GM23248 (cell line): ENCODE data around the gene TLE1. TPM values are rescaled to one million over a fixed set of nuclear protein-coding genes. Genes with fewer than 3 reads are reported as not detected.

Source experiments
- DNase-seq: peaks from one replicate; pipeline ENCODE4 v3.0.0-alpha.2; 2015
- H2AFZ ChIP-seq: fragments of 200-600 bp; sonication (generic); 2 replicates; pipeline ENCODE4 v1.6.1; 2016; ENCODE audit warnings: antibody characterized with exemption
- H3F3A ChIP-seq: fragments of 200-600 bp; sonication (generic); 2 replicates; pipeline ENCODE4 v1.6.1; 2016; ENCODE audit warnings: mild to moderate bottlenecking, antibody characterized with exemption, mixed run types; ENCODE audit not compliant: insufficient read depth
- H3K27ac ChIP-seq: fragments of 200-600 bp; sonication (generic); 2 replicates; pipeline ENCODE4 v1.5.1; 2016; ENCODE audit warnings: mild to moderate bottlenecking
- H3K27me3 ChIP-seq: fragments of 200-600 bp; sonication (generic); replicated peaks from 2 replicates; pipeline ENCODE4 v1.6.1; 2016; ENCODE audit warnings: mild to moderate bottlenecking; ENCODE audit not compliant: insufficient read depth
- H3K36me3 ChIP-seq: fragments of 200-600 bp; sonication (generic); 2 replicates; pipeline ENCODE4 v1.6.1; 2016; ENCODE audit warnings: low read depth, mild to moderate bottlenecking
- H3K4me1 ChIP-seq: fragments of 200-600 bp; sonication (generic); 2 replicates; pipeline ENCODE4 v1.6.1; 2016; ENCODE audit warnings: mild to moderate bottlenecking; ENCODE audit not compliant: insufficient read depth
- H3K4me2 ChIP-seq: fragments of 200-600 bp; sonication (generic); one replicate; pipeline ENCODE4 v1.6.1; 2016; ENCODE audit warnings: mild to moderate bottlenecking; ENCODE audit not compliant: unreplicated experiment
- H3K4me3 ChIP-seq: fragments of 200-600 bp; sonication (generic); 2 replicates; pipeline ENCODE4 v1.5.1; 2016; ENCODE audit warnings: mild to moderate bottlenecking
- H3K79me2 ChIP-seq: fragments of 200-600 bp; sonication (generic); 2 replicates; pipeline ENCODE4 v1.6.1; 2016; ENCODE audit warnings: mild to moderate bottlenecking; ENCODE audit not compliant: insufficient read depth
- H3K9ac ChIP-seq: fragments of 200-600 bp; sonication (generic); 2 replicates; pipeline ENCODE4 v1.6.1; 2016; ENCODE audit warnings: mild to moderate bottlenecking
- H3K9me2 ChIP-seq: fragments of 200-600 bp; sonication (generic); 2 replicates; pipeline ENCODE4 v1.6.1; 2016; ENCODE audit warnings: mixed run types, mild to moderate bottlenecking, moderate library complexity; ENCODE audit not compliant: insufficient read depth
- H3K9me3 ChIP-seq: fragments of 200-600 bp; sonication (generic); one replicate; pipeline ENCODE4 v1.6.1; 2017; ENCODE audit warnings: low read depth
- H4K20me1 ChIP-seq: fragments of 200-600 bp; sonication (generic); 2 replicates; pipeline ENCODE4 v1.6.0; 2016; ENCODE audit not compliant: insufficient read depth
- EZH2 ChIP-seq: fragments of 200-600 bp; sonication (generic); IDR thresholded peaks from 2 replicates; pipeline ENCODE4 v1.6.1; 2018; ENCODE audit warnings: antibody characterized with exemption, mild to moderate bottlenecking; ENCODE audit not compliant: insufficient read depth, poor library complexity, severe bottlenecking
- EZH2phosphoT487 ChIP-seq: fragments of 200-600 bp; sonication (generic); IDR thresholded peaks from 2 replicates; pipeline ENCODE4 v1.6.1; 2018; ENCODE audit warnings: antibody characterized with exemption, moderate library complexity, mild to moderate bottlenecking, low read depth; ENCODE audit not compliant: insufficient read depth
- WGBS, 2 experiments: methylation state at CpG; one replicate each; pipeline ENCODE4 v1.1.6; 2015 to 2017; ENCODE audit warnings: low lambda C conversion rate in 2 of 2, low coverage in 1 of 2; ENCODE audit errors: missing lambda C conversion rate in 2 of 2; 5-methylcytosine and 5-hydroxymethylcytosine counted together
- in situ Hi-C: fragments of 300-500 bp; cut with MboI; formaldehyde crosslinking; loops from 2 replicates; pipeline ENCODE4 v1.15.0; 2020
- polyA plus RNA-seq: library from polyadenylated mRNA; unstranded; fragments of >200 nt; fragmentation: Nextera tagmentation; extraction: Ambion mirVana; gene quantifications from 2 replicates; pipeline ENCODE4 v1.2.1, GENCODE V29; 2016
- total RNA-seq: library from RNA; depleted of rRNA; stranded (reverse); fragments of >200 nt; shearing (Covaris generic); gene quantifications from 2 replicates; pipeline ENCODE4 v1.2.3, GENCODE V29; 2014

TLE1 gene
- total and polyA plus RNA-seq, 2 experiments from 2014 or later, result 6.4 to 14.4 TPM

DNA sequence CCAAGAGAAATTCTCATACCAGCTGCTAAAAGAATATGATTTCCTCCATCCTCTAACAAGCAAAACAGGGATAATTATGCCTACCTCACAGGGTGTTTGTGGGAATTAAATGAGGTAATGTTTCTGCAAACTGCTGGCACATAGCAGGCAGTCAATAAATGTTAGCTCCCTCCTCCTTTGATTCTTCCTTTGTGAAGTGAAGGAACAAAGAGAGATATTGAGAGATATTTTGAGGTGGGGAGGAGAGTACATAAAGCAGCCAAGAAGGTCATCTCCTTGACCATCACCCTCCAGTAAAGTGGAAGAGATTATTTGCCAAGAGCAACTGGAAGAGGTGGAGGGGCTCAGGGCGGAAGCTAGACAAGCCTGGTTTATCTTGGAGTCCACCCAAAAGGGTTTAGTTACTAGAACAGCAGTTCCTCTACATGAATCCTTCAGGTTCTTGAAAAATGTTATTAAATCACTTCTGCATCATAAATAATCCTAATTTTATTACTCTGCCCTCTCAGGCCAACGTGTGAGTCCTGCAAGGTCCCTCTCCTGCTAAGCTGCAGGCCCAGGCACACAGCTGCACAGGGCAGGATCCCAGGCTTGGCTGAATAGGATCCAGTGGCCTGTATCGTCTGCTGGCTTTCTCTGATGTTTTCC, 35.0 kb upstream of the TLE1 start:
- 0 out of 2 replicates have a peak, but pooled peaks cover 4% of the 10 kb centered on the region for H3K27me3 ChIP-seq
- H3K79me2 ChIP-seq, result no peaks in the 10 kb centered on the region
- H3K4me3 ChIP-seq, result no peak overlapping the region
- no peaks in the 10 kb centered on the region for H3K4me1 ChIP-seq
- H2AFZ ChIP-seq, result no peak overlapping the region
- no peak overlapping the region for H3K27ac ChIP-seq
- no peak for TF ChIP-seq EZH2
- no peak for TF ChIP-seq EZH2phosphoT487
- H4K20me1 ChIP-seq, result no peaks in the 10 kb centered on the region
- H3K9me3 ChIP-seq, result no peaks in the 10 kb centered on the region
- in situ Hi-C loops, result no loop called here
- H3F3A ChIP-seq, result no peaks in the 10 kb centered on the region
- no peak overlapping the region for H3K9ac ChIP-seq
- DNase-seq, result no peak
- WGBS, 2 experiments, result 46 to 53% methylated on average over 3 of the region's 3 CpGs
- H3K9me2 ChIP-seq, result no peaks in the 10 kb centered on the region
- H3K36me3 ChIP-seq, result no peaks in the 10 kb centered on the region
- H3K4me2 ChIP-seq, result no peak overlapping the region

DNA sequence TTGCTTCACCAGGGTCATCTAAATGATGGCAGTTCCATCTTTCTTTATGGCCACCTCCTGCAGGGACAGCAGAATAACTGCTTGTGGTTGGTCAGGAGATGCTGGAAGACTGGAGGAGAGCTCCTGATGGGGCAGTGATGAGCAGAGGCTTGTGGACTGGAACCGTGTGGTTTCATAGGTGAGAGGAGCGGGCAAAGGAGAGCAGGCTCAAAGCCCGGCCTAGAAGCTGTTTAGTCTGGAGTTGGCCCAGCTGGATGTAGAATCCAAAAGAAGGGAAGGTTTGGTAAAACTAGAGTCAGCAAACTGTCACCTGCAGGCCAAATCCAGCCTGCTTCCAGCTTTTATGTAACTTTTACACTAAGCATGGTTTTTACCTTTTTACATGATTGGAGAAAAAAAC, 32.9 kb upstream of the TLE1 start:
- H3K36me3 ChIP-seq, result no peaks in the 10 kb centered on the region
- 79 to 83% methylated on average over 3 of the region's 3 CpGs for WGBS, 2 experiments
- no peaks in the 10 kb centered on the region for H3K9me2 ChIP-seq
- H3F3A ChIP-seq, result no peaks in the 10 kb centered on the region
- no peak for DNase-seq
- no peaks in the 10 kb centered on the region for H3K79me2 ChIP-seq
- H3K27ac ChIP-seq, result no peak overlapping the region
- TF ChIP-seq EZH2phosphoT487 (no peak), EZH2 (no peak)
- 0 out of 2 replicates have a peak, but pooled peaks cover 4% of the 10 kb centered on the region for H3K27me3 ChIP-seq
- H3K4me2 ChIP-seq, result no peak overlapping the region
- H2AFZ ChIP-seq, result no peak overlapping the region
- in situ Hi-C loops, result no loop called here
- no peak overlapping the region for H3K4me3 ChIP-seq
- no peaks in the 10 kb centered on the region for H3K4me1 ChIP-seq
- H4K20me1 ChIP-seq, result no peaks in the 10 kb centered on the region
- H3K9ac ChIP-seq, result no peak overlapping the region
- H3K9me3 ChIP-seq, result no peaks in the 10 kb centered on the region

GRCh38 chr9:81720450-81721086, 31.2 kb upstream of the TLE1 start:
- no peaks in the 10 kb centered on the region for H3K4me1 ChIP-seq
- H3K27ac ChIP-seq, result no peak overlapping the region
- no peak overlapping the region for H3K4me2 ChIP-seq
- in situ Hi-C loops, result no loop called here
- no peaks in the 10 kb centered on the region for H3K79me2 ChIP-seq
- no peaks in the 10 kb centered on the region for H3K36me3 ChIP-seq
- H4K20me1 ChIP-seq, result no peaks in the 10 kb centered on the region
- H3K9me3 ChIP-seq, result no peaks in the 10 kb centered on the region
- H3K9me2 ChIP-seq, result no peaks in the 10 kb centered on the region
- no peak for TF ChIP-seq EZH2phosphoT487
- TF ChIP-seq EZH2, result no peak
- no peaks in the 10 kb centered on the region for H3F3A ChIP-seq
- H3K4me3 ChIP-seq, result no peak overlapping the region
- WGBS, 2 experiments, result 95 to 97% methylated on average over 9 of the region's 9 CpGs
- H3K27me3 ChIP-seq, result no peaks in the 10 kb centered on the region
- no peak overlapping the region for H3K9ac ChIP-seq
- DNase-seq, result no peak
- H2AFZ ChIP-seq, result no peak overlapping the region

GRCh38 chr9:81719972-81720371, 30.6 kb upstream of the TLE1 start:
- H3K4me2 ChIP-seq, result no peak overlapping the region
- no peak overlapping the region for H2AFZ ChIP-seq
- H3F3A ChIP-seq, result no peaks in the 10 kb centered on the region
- H3K9ac ChIP-seq, result no peak overlapping the region
- H3K79me2 ChIP-seq, result no peaks in the 10 kb centered on the region
- no peak overlapping the region for H3K4me3 ChIP-seq
- no peaks in the 10 kb centered on the region for H4K20me1 ChIP-seq
- TF ChIP-seq EZH2phosphoT487 (no peak), EZH2 (no peak)
- H3K27me3 ChIP-seq, result no peaks in the 10 kb centered on the region
- no peak overlapping the region for H3K27ac ChIP-seq
- no peaks in the 10 kb centered on the region for H3K36me3 ChIP-seq
- H3K4me1 ChIP-seq, result no peaks in the 10 kb centered on the region
- in situ Hi-C loops, result no loop called here
- DNase-seq, result no peak
- WGBS, 2 experiments, result 83 to 91% methylated on average over 4 of the region's 4 CpGs
- H3K9me3 ChIP-seq, result no peaks in the 10 kb centered on the region
- no peaks in the 10 kb centered on the region for H3K9me2 ChIP-seq
